Hindlimb muscle (tissue), 1 donor: Measurements from ENCODE around the gene CCL21. TPM values are rescaled to one million over a fixed set of nuclear protein-coding genes. Genes with fewer than 3 reads are reported as not detected.

Source experiments
- DNase-seq: peaks from one replicate; pipeline ENCODE4 v3.0.0-alpha.2; 2013
- polyA plus RNA-seq: library from polyadenylated mRNA; unstranded; fragments of 120-200 nt; gene quantifications from one replicate; pipeline ENCODE4 v1.2.1, GENCODE V29; 2013; ENCODE audit not compliant: insufficient read length

CCL21 gene
- polyA plus RNA-seq, 1 donor = 4.3 TPM

DNA sequence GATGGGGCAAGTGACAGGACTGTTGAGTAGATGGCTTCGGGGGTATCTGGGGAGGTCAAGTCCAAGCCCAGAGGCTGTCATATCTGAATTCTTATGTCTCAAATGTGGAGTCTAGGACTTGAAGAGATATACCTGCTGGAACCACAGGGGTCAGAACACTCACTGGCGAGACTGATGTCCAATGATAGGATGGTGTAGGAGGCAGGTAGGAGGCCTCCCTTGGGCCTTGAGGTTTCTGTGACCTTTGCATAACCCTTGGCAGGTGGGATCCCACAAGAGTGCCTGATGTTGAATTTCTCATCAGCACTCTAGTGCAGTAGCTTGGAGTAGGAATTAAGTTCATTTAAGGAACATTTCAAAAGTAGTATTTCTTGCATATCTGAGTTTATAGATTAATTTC lies 2.8 kb downstream of the CCL21 start:
- DNase-seq = no peak

DNA sequence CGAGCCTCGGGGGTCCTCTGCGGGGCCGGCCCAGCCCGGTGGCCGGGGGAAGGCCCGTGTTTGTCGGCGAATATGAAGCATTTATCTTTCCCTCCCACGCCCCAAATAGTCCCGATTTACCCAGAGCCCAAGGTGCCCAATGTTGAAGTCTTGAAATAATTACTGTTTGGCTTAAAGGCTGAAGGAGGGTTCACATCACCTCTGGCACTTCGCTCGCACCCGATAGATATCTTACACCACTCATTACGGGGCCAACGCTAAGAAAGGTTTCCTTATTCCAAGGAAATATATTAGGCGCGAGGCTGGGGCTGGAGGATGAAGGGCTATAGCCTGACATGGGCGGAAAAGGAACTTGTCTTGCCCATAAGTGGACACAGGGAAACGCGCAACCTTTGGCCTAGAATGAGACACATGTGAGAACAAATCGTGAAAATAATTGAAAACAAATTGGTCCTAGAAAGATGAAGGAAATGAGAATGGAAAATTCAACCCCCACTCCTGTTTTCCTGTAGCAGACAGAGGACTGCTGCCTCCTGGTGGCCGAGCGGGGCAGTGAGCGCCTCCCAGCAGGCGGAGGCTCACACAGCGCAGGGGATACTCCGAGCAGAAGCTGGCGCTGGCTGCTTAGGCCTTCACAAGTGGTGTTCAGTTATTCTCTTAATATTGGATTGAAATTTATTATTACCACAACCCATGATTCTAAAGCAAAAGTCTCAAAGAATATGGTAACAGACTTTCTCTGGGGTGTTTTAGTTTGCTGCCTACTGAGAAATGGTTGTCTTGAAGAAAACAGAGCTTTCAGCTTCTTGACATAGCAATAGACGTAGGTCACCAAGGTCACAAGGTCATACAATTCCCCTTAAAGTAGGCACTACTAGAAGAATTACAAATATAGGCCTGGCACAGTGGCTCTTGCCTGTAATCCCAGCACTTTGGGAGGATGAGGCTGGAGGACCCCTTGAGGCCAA lies 7.9 kb downstream of the CCL21 start:
- DNase-seq = peak; percentile 85

- DNase-seq = peak; percentile 61
Observed at GRCh38 chr9:34701023-34701768, 8.7 kb downstream of the CCL21 start.

DNA sequence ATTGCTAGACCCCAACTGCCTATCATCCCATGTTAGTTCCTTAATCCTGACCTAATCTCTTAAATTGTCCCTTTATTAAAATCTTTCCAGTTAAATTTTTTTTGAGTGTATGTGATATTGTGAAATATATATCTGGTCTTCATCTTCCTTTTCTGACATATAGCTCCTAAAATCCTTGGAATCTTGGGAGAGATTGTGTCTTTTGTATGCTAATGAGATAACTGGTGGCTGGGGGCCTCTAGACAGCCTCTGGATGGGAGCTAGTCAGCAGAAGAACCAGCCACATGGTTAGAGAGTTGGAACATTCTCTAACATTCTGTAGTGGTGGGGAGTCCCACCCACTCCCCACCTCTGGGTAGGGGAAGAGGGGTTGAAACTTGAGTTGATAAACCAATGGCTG lies 15.1 kb downstream of the CCL21 start:
- no peak for DNase-seq

- no peak for DNase-seq
Observed at GRCh38 chr9:34693560-34693959, 16.4 kb downstream of the CCL21 start.

GRCh38 chr9:34691936-34692315 lies 18.0 kb downstream of the CCL21 start:
- DNase-seq = no peak

GRCh38 chr9:34690983-34691935 lies 18.7 kb downstream of the CCL21 start, which contains the start of gene CCL19:
Gene CCL19, minus strand, starts transcription at chr9:34691276. Its CDS starts 137 bp downstream, at chr9:34691139.
- DNase-seq = no peak

- DNase-seq = no peak
Observed at GRCh38 chr9:34689512-34689911, 20.4 kb downstream of the CCL21 start.

DNA sequence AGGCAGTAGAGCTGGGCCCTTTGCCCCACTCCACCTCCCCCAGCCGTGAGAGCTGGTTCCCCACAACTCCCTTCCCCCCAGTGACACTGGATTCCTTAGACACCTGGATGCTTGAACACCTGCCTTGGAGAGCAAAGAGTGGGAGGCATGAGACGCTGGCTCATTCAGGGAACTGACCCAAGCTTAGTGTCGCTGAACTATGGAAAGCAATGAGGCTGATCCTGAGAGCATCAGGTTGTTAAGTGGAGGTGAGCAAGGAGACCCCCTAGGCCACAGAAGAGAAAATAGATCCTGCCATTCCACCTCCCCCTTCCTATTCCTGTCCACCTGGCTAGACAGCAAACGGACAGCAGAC lies 20.8 kb downstream of the CCL21 start:
- no peak for DNase-seq

- DNase-seq = no peak
Observed at GRCh38 chr9:34688329-34689115, 21.4 kb downstream of the CCL21 start.

DNA sequence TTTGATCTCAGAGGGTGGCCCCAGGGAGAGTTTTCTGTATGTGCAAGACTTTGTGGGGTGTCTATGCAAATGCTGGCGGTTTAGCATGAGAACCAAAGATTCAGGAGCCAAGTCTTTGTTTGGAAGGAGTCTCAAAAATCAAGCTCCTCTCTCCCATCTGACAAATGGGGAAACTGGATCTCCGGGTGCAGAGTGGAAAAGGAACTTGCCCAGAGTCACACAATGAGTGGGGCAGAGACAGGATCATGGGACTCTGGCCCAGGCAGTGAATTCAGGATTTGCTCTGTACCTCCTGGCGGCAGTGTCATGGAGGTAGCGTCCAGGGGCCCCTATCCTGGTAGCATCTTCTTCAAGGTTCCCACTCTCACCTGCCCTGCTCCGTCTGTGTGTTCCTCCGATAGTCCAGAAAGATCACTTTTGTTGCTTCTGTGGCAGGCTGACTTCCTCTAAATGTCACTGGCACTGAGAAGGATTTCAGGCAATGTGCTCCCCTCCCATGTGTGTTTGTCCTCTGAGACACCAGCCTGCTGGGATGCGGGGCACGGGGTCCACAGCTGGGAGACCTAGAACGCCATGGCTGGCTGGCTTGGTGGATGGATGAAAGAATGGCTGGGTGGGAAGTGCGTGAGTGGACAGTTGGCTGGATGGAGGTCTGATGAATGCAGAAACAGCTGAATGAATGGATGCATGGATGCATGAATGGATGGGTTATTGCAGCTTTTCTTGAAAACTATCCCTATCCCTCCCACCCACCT lies 22.5 kb downstream of the CCL21 start:
- DNase-seq = no peak

- no peak for DNase-seq
Observed at GRCh38 chr9:34686732-34687131, 23.2 kb downstream of the CCL21 start.

- no peak for DNase-seq
Observed at GRCh38 chr9:34686231-34686630, 23.7 kb downstream of the CCL21 start.

DNA sequence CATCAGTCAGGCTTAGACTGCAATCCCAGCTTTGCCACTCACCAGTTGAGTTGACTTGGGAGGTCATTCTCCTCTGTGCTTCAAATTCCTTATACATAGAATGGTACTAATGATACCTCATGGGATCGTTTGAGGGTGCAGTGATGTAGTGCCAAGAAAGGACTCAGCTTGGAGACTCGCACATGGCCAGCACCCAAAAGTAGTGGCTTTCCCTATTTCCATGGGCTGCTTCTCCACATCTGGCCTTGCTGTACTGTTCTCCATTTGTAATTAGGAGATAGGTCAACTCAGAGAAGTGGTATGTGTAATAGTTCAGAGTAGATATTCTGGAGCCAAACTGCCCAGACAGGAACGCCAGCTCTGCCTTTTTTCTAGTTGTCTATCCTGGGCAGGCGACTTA lies 24.3 kb downstream of the CCL21 start:
- no peak for DNase-seq

- DNase-seq = no peak
Observed at GRCh38 chr9:34684816-34685215, 25.1 kb downstream of the CCL21 start.

DNA sequence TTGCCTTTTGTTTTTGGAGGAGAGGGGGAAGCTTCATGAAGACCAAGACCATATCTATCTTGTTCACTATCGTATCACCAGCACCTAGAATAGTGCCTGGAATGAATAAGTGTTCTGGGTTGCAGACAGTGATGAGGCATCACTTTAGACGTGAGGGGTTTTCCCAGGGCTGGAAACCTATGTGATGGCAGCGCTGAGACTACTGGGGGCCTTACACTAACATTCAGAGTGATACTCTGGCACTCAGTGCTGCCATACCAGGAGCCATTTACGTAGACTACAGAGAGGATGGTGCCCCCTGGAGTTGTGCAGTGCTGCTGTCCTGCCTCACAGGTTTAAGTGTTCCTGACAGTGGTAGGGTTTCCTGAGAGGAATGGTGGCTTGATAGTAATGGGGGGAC lies 25.8 kb downstream of the CCL21 start:
- no peak for DNase-seq

GRCh38 chr9:34675869-34676268 lies 34.1 kb downstream of the CCL21 start:
- no peak for DNase-seq

- no peak for DNase-seq
Observed at GRCh38 chr9:34675048-34675714, 34.8 kb downstream of the CCL21 start.

DNA sequence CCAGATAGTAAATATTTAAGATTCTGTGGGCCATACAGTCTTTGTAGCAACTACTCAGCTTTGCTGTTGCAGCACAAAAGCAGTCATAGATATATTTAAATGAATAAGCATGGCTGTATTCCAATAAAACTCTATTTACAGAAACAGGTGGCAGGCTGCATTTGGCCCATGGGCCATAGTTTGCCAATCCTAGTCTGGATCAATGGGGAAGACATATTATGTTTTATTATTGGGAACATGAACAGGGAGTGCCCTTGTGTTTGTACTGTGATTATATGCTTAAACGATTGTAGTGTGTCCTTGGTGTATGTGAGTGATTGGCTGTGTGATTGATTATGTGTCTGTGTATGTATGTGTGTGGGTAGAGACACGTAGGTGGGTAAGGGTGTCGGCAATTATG lies 35.5 kb downstream of the CCL21 start:
- no peak for DNase-seq

GRCh38 chr9:34671307-34671706 lies 38.6 kb downstream of the CCL21 start:
- DNase-seq = no peak
